IMR-90 (cell line): ENCODE measurements around the gene DAZL.

ENCODE experiments used
- MXI1 ChIP-seq: IDR thresholded peaks from 2 replicates; pipeline ENCODE4 v1.6.1; 2012; ENCODE audit warnings: low read depth, mild to moderate bottlenecking, low read length, moderate library complexity, borderline replicate concordance
- NFE2L2 ChIP-seq: fragments of 150-350 bp; IDR thresholded peaks from 2 replicates; pipeline ENCODE4 v1.6.1; 2016; ENCODE audit warnings: low read depth, mild to moderate bottlenecking, low read length
- POLR2A ChIP-seq: IDR thresholded peaks from 2 replicates; pipeline ENCODE4 v1.6.1; 2012; ENCODE audit warnings: mild to moderate bottlenecking, low read depth, low read length
- RCOR1 ChIP-seq: IDR thresholded peaks from 2 replicates; pipeline ENCODE4 v1.6.1; 2012; ENCODE audit warnings: mild to moderate bottlenecking, low read length, improper control_type of control experiment; ENCODE audit not compliant: insufficient replicate concordance
- TF ChIP-seq, protein P1 (sequence below): conservative IDR thresholded peaks from 2 replicates; pipeline ENCODE4 v1.5.1; 2012; ENCODE audit warnings: mild to moderate bottlenecking, low read depth, low read length, improper control_type of control experiment
- TF ChIP-seq, protein P2 (sequence below): fragments of 150-350 bp; IDR thresholded peaks from 2 replicates; pipeline ENCODE4 v1.6.1; 2017; ENCODE audit warnings: mild to moderate bottlenecking, antibody characterized with exemption, low read length, low read depth

DNA sequence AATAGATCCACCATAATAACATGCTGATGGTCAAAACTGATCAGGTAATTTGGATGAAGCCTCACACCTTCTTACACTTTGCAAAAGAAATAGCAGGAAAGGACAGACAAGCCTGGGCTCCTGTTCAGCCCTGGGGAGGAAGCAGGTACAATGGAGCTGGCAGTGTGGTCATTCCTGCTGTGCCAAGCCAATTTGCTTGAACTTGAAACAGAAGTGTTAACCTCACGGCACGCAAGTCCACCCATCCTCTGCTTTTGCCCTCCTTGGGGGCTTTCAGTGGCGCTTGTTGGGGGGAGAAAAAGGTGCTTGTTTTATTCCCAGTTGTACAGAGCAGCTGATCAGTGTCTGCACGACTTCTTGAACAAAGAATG, 54.9 kb downstream of the DAZL start:
- no peak for TF ChIP-seq RCOR1
- no peak for TF ChIP-seq POLR2A
- TF ChIP-seq, protein P1, sequence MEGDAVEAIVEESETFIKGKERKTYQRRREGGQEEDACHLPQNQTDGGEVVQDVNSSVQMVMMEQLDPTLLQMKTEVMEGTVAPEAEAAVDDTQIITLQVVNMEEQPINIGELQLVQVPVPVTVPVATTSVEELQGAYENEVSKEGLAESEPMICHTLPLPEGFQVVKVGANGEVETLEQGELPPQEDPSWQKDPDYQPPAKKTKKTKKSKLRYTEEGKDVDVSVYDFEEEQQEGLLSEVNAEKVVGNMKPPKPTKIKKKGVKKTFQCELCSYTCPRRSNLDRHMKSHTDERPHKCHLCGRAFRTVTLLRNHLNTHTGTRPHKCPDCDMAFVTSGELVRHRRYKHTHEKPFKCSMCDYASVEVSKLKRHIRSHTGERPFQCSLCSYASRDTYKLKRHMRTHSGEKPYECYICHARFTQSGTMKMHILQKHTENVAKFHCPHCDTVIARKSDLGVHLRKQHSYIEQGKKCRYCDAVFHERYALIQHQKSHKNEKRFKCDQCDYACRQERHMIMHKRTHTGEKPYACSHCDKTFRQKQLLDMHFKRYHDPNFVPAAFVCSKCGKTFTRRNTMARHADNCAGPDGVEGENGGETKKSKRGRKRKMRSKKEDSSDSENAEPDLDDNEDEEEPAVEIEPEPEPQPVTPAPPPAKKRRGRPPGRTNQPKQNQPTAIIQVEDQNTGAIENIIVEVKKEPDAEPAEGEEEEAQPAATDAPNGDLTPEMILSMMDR, result no peak
- no peak for TF ChIP-seq MXI1
- TF ChIP-seq, protein P2, sequence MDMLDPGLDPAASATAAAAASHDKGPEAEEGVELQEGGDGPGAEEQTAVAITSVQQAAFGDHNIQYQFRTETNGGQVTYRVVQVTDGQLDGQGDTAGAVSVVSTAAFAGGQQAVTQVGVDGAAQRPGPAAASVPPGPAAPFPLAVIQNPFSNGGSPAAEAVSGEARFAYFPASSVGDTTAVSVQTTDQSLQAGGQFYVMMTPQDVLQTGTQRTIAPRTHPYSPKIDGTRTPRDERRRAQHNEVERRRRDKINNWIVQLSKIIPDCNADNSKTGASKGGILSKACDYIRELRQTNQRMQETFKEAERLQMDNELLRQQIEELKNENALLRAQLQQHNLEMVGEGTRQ, result no peak
- no peak for TF ChIP-seq NFE2L2
